Parathyroid adenoma (tissue), 2 donors: ENCODE results near the gene MAP3K10.
"Not testable (repeated sequence)": the region's sequence is repeated elsewhere in the genome, so short reads cannot be mapped to it uniquely, and the experiment has no call there.

Experiments used
- H2AFZ ChIP-seq: fragments of 300-600 bp; sonication (generic); one replicate; pipeline ENCODE4 v1.7.0; 2017; ENCODE audit warnings: antibody characterized with exemption, mild to moderate bottlenecking
- H3K27ac ChIP-seq: fragments of 300-600 bp; sonication (generic); one replicate; pipeline ENCODE4 v1.7.0; 2017
- H3K27me3 ChIP-seq: fragments of 300-600 bp; sonication (generic); one replicate; pipeline ENCODE4 v1.7.0; 2017; ENCODE audit warnings: low read length; ENCODE audit not compliant: control insufficient read depth, insufficient read depth
- H3K36me3 ChIP-seq: fragments of 300-600 bp; sonication (generic); one replicate; pipeline ENCODE4 v1.7.0; 2017; ENCODE audit warnings: low read length; ENCODE audit not compliant: control insufficient read depth, insufficient read depth
- H3K4me1 ChIP-seq: fragments of 300-600 bp; sonication (generic); one replicate; pipeline ENCODE4 v1.7.0; 2017; ENCODE audit warnings: control low read depth
- H3K4me2 ChIP-seq: fragments of 300-600 bp; sonication (generic); one replicate; pipeline ENCODE4 v1.7.0; 2017; ENCODE audit warnings: low read length
- H3K4me3 ChIP-seq: fragments of 300-600 bp; sonication (generic); one replicate; pipeline ENCODE4 v1.7.0; 2017; ENCODE audit warnings: low read depth, low read length
- H3K79me2 ChIP-seq: fragments of 300-600 bp; sonication (generic); one replicate; pipeline ENCODE4 v1.7.0; 2017; ENCODE audit warnings: control low read depth
- H3K9ac ChIP-seq: fragments of 300-600 bp; sonication (generic); one replicate; pipeline ENCODE4 v1.7.0; 2017; ENCODE audit warnings: mild to moderate bottlenecking
- H3K9me3 ChIP-seq: fragments of 300-600 bp; sonication (generic); one replicate; pipeline ENCODE4 v1.7.0; 2017; ENCODE audit warnings: low read length; ENCODE audit not compliant: control insufficient read depth
- CTCF ChIP-seq: fragments of 300-600 bp; sonication (generic); IDR thresholded peaks from one replicate; pipeline ENCODE4 v1.7.0; 2017; ENCODE audit warnings: antibody characterized with exemption, mild to moderate bottlenecking
- donor health status: primary hyperparathyroidism.

MAP3K10 gene

DNA sequence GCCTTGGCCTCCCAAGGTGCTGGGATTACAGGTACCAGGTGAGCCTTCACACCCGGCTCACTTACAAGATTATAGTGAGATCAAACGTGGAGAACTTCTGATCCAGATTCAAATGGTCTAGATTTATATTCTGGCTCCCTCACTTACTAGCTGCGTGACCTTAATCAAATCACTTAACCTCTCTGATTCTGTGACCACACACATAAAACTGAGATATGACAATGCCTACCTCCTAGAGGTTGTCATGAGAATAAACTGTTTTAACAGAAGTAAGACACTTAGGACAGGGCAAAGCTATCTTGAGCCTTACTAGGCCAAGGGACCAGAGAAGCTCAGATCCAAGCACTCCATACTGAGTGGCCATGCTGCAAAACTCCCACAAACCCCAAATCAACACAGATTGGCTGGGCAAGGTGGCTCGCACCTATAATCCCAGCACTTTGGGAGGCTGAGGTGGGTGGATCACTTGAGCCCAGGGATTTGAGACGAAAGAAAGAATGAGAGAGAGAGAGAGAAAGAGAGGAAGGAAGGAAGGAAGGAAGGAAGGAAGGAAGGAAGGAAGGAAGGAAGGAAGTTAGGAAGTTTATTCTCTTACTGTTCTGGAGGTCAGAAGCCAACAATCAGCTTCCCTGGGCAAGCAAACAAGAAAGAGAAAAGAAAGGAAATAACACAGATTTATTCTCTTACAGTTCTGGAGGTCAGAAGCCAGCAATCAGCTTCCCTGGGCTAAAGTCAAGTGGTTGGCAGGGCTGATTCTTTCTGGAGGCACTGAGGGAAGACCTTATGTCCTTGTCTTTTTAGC is 46.1 kb upstream of the MAP3K10 start:
- H3K27me3 ChIP-seq = no peaks in the 10 kb centered on the region
- no peak overlapping the region for H2AFZ ChIP-seq
- no peaks in the 10 kb centered on the region for H3K79me2 ChIP-seq
- H3K27ac ChIP-seq = no peak overlapping the region
- no peak overlapping the region for H3K4me3 ChIP-seq
- H3K4me1 ChIP-seq = no peaks in the 10 kb centered on the region
- no peak overlapping the region for H3K4me2 ChIP-seq
- H3K9me3 ChIP-seq = no peaks in the 10 kb centered on the region
- no peak overlapping the region for H3K9ac ChIP-seq
- H3K36me3 ChIP-seq = no peaks in the 10 kb centered on the region
- TF ChIP-seq CTCF = no peak

DNA sequence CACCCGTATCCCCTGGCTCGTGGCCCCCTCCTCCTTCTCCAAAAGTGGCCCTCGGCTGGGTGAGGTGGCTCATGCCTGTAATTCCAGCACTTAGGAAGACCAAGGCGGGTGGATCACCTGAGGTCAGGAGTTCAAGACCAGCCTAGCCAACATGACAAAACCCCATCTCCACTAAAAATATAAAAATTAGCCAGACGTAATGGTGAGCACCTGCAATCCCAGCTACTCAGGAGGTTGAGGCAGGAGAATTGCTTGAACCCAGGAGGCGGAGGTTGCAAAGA is 45.5 kb upstream of the MAP3K10 start:
- H2AFZ ChIP-seq, H3K4me2 ChIP-seq, H3K27me3 ChIP-seq, H3K9me3 ChIP-seq, H3K79me2 ChIP-seq, H3K36me3 ChIP-seq, H3K9ac ChIP-seq, H3K27ac ChIP-seq, H3K4me1 ChIP-seq, H3K4me3 ChIP-seq: not testable (repeated sequence)

DNA sequence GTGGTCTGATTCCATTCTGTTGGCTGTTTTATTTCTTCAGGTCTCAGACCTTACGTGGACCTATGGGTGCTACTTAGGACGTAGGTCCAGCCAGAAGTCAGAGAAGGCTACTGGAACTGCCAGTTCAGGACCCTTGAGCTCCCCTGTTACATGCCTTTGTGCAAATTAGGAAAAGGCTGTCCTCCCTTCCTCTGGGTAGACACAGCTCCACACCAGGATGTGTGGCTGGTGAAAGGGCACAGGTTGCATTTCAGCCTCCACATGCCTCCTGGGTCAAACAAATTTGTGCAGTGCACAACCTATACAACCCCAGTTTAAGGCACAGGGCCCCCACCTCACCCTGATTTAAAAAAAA is 43.9 kb upstream of the MAP3K10 start:
- no peaks in the 10 kb centered on the region for H3K4me1 ChIP-seq

DNA sequence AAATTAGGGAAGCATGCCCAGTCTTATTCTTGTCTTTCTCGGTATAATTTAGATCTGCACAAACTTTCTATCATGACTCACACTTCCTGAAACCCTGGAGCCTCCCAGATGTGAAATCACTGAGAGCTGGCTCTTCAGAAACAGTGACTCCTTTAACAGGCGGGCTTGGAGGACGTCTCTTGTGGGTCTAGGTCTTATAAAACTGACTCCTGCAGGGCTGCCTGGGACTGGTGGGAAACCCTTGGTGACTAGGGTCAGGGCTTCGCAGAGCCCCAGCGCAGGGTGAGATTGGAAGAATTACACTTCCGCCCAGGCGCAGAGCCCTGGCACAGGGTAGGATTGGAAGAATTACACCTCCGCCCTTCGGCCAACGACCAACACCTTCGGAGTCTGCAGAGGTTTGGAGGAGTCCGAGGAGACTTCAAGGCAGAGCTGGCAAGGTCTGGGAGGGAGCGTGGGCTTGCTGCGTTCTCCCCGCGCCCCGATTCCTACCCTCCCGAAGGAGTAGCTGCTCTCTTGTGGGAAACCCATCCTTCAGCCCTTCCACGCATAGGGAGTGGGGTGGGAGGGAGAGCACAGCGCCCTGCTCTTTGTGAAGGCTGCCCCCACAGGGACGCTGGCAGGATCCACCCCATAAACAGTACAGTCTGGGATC is 43.4 kb upstream of the MAP3K10 start:
- H3K27me3 ChIP-seq = no peaks in the 10 kb centered on the region

More for the DNA sequence above, 43.9 kb upstream of the MAP3K10 start:
- Histone ChIP-seq H3K9ac (no peak overlapping the region), H3K36me3 (no peaks in the 10 kb centered on the region), H3K27me3 (no peaks in the 10 kb centered on the region), H3K4me2 (no peak overlapping the region), H3K9me3 (no peaks in the 10 kb centered on the region), H2AFZ (no peak overlapping the region), H3K4me3 (no peak overlapping the region), H3K79me2 (no peaks in the 10 kb centered on the region), H3K27ac (no peak overlapping the region)
- no peak for TF ChIP-seq CTCF

DNA sequence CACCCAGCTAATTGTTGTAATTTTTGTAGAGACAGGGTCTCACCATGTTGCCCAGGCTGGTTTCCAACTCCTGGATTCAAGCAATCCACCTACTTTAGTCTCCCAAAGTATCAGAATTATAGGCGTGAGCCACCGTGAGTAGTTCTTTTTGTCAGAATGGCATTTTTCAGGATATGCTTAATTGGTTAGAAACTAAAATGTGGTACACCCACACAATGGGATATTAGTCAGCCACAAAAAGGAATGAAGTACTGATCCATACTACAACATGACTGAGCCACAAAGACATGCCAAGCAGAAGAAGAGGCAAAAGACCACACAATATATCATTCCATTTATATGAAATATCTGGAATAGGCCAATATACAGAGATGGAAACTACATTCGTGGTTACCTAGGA is 41.7 kb upstream of the MAP3K10 start:
- Histone ChIP-seq H3K4me3 (no peak overlapping the region), H3K27ac (no peak overlapping the region), H3K79me2 (no peaks in the 10 kb centered on the region), H3K4me1 (no peaks in the 10 kb centered on the region), H2AFZ (no peak overlapping the region), H3K27me3 (no peaks in the 10 kb centered on the region), H3K9me3 (no peaks in the 10 kb centered on the region), H3K9ac (no peak overlapping the region), H3K36me3 (no peaks in the 10 kb centered on the region), H3K4me2 (no peak overlapping the region)
- TF ChIP-seq CTCF = no peak

More for the DNA sequence above, 43.4 kb upstream of the MAP3K10 start:
- no peak overlapping the region for H3K4me3 ChIP-seq
- H2AFZ ChIP-seq = no peak overlapping the region
- H3K4me1 ChIP-seq = no peaks in the 10 kb centered on the region
- H3K9ac ChIP-seq = no peak overlapping the region
- H3K79me2 ChIP-seq = no peaks in the 10 kb centered on the region
- H3K4me2 ChIP-seq = no peak overlapping the region
- H3K36me3 ChIP-seq = no peaks in the 10 kb centered on the region
- no peaks in the 10 kb centered on the region for H3K9me3 ChIP-seq
- TF ChIP-seq CTCF = no peak
- H3K27ac ChIP-seq = no peak overlapping the region
